T-helper 1 cell treated with Interleukin-12 subunit alpha and Interleukin-12 subunit beta and Interleukin-4 antibody, amounts not matched to agents 30 ng/mL and 1 ng/mL, for 36 hours (primary cell): Measurements from ENCODE around the gene IFT43. TPM values are rescaled to one million over a fixed set of nuclear protein-coding genes. Genes with fewer than 3 reads are reported as not detected.

Experiments used
- intact Hi-C: fragments of 100-400 bp; cut with micrococcal nuclease; formaldehyde crosslinking; loops from one replicate; pipeline ENCODE4 v1.15.1; 2024
- total RNA-seq: library from RNA; stranded (reverse); gene quantifications from 2 replicates; pipeline ENCODE4 v1.2.3, GENCODE V29; 2022

The IFT43 gene
- total RNA-seq, 1 donor from 2014 or later = 7.6 TPM

- intact Hi-C loops = no loop called here
Measured at GRCh38 chr14:76067536-76067935, 82.0 kb downstream of the IFT43 start.

GRCh38 chr14:76073717-76074116 is 88.2 kb downstream of the IFT43 start:
- intact Hi-C loops = no loop called here

GRCh38 chr14:76077340-76077739 is 91.8 kb downstream of the IFT43 start:
- intact Hi-C loops = no loop called here

GRCh38 chr14:76078501-76078900 is 92.9 kb downstream of the IFT43 start:
- intact Hi-C loops = no loop called here

GRCh38 chr14:76080025-76080424 is 94.5 kb downstream of the IFT43 start:
- intact Hi-C loops = no loop called here

GRCh38 chr14:76080471-76080870 is 94.9 kb downstream of the IFT43 start:
- intact Hi-C loops = no loop called here

- intact Hi-C loops = no loop called here
Measured at GRCh38 chr14:76081642-76082041, 96.1 kb downstream of the IFT43 start.

GRCh38 chr14:76083796-76084765 is 98.5 kb downstream of the IFT43 start:
- intact Hi-C loops = no loop called here

- intact Hi-C loops = no loop called here
Measured at GRCh38 chr14:76085358-76085757, 99.8 kb downstream of the IFT43 start.

- intact Hi-C loops = no loop called here
Measured at GRCh38 chr14:76086636-76087035, 101.1 kb downstream of the IFT43 start.

GRCh38 chr14:76088326-76088725 is 102.8 kb downstream of the IFT43 start:
- intact Hi-C loops = no loop called here

GRCh38 chr14:76088771-76089571 is 103.4 kb downstream of the IFT43 start:
- intact Hi-C loops = no loop called here

GRCh38 chr14:76089575-76089974 is 104.0 kb downstream of the IFT43 start:
- intact Hi-C loops = no loop called here

- intact Hi-C loops = no loop called here
Measured at GRCh38 chr14:76090616-76091391, 105.2 kb downstream of the IFT43 start.

- intact Hi-C loops = no loop called here
Measured at GRCh38 chr14:76093077-76093476, 107.5 kb downstream of the IFT43 start.

- intact Hi-C loops = no loop called here
Measured at GRCh38 chr14:76096257-76096656, 110.7 kb downstream of the IFT43 start.

- intact Hi-C loops = no loop called here
Measured at GRCh38 chr14:76097547-76097946, 112.0 kb downstream of the IFT43 start.

GRCh38 chr14:76098047-76098446 is 112.5 kb downstream of the IFT43 start:
- intact Hi-C loops = no loop called here

GRCh38 chr14:76098916-76099675 is 113.5 kb downstream of the IFT43 start:
- intact Hi-C loops = no loop called here

GRCh38 chr14:76100236-76100635 is 114.7 kb downstream of the IFT43 start:
- intact Hi-C loops = no loop called here
